GM18511 (cell line): ENCODE data around the gene CELA1.
A peak's percentile ranks its signal among the peaks of the same experiment; 100 is the strongest.

Experiments
- ATAC-seq: cut with Tn5 transposase; IDR thresholded peaks from one replicate; pipeline ENCODE4 v1.9.1; 2021; ENCODE audit warnings: mild to moderate bottlenecking, moderate library complexity; ENCODE audit not compliant: unreplicated experiment

Gene CELA1

DNA sequence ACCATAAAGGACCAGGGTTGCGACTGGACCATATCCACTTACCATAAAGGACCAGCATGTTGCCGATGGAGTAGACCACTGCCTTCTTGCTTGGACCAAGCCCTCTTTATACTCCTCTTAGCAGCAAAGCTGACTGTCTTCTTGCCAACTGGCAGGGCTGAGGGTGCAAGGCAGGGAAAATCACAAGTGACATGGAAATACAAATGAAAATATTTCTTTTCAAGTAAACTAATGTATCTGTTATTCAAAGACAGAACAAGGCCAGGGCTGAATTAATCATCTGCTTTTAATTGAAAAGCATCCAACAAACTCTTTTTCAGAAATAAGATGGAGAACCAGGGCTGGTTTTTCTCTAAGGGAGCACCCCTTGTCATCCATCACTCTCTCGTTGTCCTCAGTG, at the start of gene CELA1:
CELA1 (minus strand) TSS at position 99 of the 400 bp plus-strand sequence; CDS start at position 58, 41 bp downstream.
- ATAC-seq: no peak

DNA sequence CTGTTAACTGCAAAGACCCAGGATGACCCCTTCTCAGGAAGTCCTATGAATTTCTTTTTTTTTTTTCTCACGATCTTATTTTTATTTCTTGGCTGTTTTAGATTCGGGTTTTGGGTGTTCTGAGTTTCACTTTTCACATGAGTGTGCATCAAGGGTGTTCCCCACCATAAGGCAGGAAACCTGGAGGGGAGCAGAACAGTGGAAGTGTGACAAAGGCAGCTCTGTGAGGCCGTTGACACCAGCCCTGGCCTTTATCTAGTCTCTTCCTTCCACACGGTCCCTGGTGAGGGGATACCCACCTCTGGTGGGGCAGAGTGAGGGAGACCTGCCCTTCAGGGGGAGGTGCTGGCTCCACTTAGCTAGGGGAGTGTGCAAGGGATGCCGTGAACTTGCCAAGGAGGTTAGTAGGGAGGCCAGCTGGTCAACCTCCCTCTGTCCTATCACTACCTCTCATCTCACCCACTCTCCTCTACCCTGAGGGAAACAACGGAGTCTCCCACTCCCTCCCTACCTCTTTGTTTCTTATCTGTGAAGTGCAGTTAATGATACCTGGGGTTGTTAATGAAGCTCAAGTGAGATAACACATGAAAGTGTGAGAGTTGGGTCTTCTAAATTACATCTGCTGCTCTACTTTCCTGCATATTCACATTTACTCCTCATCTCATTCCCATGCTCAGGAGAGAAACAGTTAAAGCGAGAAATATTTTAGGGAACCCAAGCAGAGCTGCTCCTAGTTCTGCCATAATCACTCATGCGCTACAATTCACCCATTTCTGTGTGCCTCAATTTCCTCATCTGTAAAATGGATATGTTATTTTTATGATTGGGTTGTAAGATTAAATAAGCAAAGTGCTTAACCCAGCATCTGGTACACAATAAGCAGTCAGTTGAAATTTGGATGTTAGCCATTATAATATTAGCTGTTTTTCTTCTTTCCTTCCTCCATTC, 49.1 kb upstream of the CELA1 start:
- ATAC-seq: peak; percentile 59

DNA sequence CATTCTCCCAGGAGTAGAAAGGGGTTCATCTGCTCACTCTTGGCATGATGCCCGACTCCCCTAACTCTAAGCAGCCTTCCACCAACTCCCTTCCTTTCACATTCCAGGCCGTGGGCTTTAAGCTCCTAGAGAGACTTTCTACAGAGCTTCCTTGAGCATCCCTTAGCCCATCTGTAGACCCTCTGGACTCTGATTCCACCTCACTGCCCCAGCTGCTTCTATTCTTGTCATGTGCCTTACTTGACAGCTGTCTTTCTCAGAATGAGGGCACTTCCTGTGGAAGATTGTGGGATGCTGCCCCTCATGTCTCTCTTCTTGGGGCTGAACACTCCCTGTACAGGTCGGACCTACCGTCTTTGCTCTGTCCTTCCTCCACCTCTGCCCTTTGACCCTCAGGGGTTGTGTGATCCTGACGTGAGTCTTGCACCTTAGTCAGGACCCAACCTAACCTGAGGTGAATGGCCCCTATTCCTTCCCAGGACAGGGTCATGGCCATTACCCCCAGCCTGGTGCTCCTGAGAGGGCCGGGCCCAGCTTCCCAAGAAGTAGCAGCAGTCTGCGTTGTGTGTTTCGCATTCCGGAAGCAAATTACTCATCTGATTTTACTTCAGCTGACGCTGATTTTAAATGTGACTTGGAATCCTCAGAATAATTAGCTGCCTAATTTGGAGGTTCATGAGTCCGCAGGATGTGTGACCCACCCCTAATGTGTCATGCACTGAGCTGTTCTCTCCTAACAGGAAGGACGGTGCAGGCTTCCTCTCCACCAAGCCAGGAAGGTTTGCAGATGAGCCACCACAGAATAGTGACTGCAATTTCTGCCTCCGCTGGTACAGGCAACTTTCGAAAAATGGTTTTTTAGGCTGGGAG, 47.4 kb upstream of the CELA1 start:
- no peak for ATAC-seq

DNA sequence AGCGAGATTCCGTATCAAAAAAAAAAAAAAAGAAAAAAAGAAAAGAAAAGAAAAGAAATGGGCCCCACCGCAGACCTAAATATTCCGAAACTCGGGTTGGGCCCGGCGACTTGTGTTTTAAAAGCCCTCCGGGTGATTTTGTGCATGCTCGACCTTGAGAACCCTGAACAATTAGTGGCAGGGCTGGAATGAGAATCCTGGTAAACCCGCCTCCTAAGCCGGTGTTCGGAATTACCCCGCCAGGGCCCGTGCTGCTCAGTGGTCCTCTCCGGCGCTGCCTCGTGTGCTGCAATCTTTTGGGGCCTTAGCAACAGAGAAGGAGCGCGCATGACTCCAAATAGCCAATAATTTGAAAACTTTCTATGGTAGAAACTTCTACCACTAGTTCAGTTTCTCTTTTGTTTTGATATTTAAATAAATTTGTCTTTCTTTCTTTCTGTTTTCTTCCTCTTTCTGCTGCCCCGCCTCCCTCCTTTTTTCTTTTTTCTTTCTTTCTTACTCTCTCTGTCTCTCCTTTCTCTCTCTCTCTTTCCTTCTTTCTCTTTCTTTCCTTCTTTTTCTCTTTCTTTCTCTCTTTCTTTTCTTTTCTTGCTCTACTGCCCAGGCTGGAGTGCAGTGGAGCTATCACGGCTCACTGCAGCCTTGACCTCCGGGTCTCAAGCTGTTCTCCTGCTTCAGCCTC, 46.2 kb upstream of the CELA1 start:
- ATAC-seq: no peak

DNA sequence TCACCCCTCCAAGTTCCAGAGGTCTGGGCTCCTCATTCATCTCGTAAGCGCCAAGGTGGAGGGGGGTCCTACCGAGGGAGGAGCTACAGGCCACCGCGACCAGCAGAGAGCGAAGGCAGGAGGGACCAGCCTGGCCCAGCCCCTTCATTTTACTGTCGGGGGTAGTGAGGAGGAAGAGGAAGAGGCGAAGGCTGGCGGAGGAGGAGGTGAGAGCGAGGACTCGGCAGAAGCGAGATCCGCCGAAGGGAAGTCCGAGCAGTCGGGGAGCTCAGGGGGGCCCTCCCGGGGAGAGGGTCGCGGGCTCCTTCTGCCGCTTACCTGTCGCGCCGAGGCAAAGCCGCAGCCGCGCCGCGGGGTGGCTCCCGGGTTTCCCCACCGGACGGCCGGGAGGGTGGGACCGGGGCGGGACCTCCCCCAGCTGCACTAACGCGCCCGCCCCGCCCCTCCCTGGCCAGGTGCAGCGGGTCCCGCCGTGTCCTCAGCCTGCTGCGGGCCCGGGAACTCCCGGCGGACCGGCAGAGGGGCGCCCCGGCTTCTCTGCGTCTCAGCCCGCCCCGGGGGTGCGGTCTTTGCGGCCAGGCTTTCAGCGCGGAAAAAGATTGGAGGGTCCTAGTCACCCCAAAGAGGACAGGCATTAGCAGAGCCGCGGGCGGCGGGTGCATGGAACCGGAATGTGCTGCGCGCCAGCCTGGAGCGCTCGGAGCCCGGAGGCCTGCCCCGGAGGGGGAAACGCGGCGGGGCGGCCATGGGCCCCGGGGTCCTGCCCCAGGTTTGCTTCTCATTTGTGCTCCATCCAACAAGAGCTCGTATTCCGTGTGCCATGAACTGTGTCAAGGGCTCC, 45.0 kb upstream of the CELA1 start, which contains the start of gene GALNT6:
GALNT6 (minus strand) TSS at position 124 of the 841 bp plus-strand sequence. CDS start 11,625 bp downstream, outside the sequence.
- ATAC-seq: peak; percentile 57

DNA sequence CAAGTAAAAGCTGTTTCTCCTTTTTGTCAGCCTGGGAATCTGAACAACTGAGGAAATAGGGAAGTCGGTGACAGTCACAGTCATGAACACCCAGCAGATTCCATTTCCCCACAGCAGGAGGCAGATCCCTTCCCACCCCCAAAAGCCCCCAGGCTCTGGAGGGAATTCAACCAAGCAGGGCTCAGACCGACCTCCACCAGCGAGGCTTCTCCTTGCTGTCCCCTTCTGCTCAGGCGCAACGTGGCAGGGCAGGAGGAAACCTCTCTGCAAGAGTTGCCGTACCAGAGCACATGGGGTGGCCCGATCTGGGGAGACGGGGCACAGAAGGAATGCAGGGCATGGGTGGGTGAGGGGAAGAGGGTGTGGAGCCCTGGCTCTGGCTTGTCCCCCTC, 44.4 kb upstream of the CELA1 start:
- ATAC-seq: peak; percentile 32

DNA sequence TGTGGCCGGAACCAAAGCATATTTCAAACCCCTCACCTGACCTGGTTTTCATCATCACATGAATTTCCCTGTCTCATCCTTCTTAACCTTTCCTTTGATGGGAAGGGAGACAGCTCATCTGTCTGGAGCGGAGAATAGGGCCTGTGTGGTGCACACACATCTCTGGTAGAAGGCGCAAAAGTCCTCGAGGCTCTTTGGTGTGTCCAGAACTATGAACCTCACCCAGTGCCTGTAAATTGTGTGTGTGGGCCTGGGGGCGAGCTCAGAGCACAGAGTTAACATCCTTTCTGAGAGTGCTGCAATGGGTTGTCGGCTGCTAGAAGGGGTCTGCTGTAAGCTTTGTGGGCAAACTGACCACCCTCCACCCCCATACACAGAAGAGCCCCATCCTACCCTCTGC, 44.0 kb upstream of the CELA1 start:
- no peak for ATAC-seq

DNA sequence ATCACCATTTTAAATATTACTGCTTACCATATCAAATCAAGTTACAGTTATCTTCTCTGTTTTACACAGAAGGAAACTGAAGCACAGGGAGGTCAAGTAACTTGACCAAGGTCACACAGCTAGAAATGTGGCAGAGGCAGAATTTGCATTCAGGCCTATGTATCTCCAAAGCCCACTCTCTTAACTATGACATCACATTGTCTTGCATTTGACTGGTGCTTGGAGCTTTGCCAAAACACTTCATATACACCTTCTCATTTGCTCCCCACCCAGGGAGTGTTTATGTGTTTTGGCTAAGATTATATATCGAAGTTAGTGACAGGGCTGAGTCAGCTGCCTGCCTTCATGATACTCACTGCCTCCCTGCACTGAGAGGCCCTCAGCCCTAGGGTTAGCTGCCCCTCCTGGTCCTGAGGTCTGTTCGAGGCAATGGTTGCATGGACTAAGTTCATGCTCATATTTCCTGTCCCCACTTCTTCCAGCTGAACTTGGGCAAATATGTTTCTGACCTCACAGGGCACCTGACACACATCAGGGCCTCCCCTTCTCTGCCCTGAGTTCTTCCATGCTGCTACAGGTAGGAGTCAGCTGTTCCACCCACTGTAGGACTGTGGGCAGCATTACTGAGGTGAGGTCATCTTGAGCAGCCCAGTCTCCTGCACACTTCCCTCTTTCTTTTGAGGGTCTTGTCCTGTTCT, 43.0 kb upstream of the CELA1 start:
- ATAC-seq: no peak

DNA sequence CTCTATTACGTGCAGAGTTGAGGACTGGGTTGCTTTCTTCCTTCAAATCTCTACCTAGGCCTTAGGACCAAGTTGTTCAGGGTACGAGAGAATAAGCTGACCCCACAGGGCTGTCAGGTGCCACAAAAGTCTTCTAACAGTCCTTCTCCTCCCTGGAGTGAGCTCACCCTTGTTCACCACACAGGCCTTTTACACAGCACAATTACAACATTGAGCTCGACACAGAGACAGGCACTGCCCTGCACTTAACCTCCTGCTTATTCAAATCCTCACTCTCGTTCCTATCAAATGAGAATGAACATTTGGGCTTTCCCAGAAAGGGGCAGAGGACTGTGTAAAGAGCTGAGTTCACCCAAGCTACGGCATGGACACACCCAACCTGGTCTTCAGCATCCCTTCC, 42.4 kb upstream of the CELA1 start:
- ATAC-seq: no peak

DNA sequence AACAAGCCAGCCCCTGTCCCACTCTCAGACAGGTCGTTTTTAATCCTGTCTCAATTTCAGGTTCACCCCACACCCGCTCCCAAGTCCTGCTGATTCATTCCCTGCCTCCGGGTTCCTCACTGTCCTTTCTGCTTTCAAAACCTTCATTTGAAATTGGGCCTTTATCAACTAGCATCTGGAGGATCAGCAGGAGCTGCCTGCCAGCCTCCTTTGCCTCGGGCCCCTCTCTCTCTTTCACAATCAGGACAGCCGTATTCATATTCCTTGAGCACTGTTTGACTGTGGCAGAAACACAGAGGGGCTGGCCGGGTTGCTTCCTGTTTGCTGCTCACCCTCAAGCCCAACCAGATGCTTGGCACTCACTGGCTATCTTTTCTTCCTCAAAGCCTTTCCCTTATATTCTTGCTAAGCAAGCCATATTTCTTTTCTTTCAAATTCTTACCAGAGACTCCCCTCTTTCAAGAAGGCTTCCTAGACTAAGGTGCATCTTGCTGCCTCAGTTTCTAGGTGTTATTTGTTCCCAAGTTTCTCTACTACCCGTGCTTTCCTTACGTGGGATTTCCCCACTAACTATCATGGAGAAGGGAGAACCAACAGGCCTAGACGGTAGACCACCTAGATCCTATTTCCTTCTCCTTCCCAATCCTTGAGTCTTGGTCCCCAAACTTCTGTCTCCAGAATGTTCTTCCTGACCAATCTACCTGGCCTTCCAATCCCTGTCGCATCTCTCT, 41.8 kb upstream of the CELA1 start:
- ATAC-seq: no peak

DNA sequence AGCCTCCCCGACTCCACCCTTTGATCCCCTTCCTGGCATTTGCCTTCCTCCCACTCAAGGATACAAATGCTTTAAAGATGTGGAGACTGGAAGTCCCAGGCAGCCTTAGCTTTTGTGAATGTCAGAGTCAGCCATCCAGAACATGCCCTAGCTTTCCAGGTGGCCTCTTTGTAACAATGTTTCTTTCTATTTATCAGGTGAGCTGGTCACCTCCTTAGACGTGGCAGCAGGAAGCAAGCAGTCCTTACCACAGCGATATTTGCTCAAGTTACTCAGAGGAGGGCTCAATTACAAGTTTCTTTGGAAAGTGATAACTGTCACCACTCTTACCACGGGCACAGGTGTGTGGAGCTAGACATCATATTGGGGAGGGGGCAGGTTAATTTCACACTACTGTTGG, 39.9 kb upstream of the CELA1 start:
- ATAC-seq: no peak

DNA sequence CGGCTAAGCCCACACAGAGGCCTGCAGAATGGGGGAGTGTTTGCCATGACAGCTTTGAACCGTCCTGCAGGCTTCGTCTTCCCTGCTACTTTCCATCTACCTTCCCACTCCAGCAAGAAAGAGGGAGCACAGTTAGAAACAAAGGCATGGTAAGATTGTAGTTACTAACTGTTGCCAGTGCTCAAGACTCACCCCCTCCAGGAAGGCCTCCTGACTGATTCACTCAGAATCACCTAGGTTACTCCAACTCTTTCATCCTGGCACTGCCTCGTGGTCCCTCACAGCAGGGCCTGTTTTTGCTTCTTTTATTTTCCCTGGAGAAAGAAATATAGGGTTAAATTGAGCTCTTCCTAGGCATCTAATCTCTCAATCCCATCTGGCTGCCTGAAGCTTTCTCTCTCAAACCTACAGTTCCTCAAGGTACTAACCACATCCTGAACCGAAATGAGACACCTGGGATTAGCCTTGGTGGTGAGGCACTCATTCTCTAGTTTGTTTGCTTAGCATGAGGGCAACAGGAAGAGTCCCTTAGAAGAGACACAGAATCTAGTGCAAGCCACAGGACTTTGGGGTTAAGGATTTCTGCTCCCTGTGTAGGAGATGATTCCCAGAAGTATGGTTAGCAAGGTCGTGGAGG, 36.9 kb upstream of the CELA1 start:
- no peak for ATAC-seq

DNA sequence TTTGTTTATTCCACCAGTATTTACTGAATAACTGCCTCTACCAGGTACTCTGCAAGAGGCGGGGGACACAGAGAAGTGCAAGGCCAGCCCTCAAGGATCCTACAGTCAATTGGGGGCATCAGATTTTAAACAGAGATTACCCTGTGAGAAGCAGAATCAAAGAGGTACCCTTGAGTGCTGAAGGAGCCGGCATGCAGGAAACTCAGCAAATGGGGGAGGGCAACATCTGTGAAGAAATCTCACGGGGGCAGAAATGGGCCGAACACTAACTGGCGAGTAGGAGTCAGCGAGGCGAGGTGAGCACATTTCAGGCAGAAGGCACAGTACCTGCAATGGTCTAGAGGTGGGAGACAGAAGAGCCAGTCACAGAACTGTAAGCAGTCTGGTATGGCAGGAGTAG, 35.7 kb upstream of the CELA1 start:
- no peak for ATAC-seq

DNA sequence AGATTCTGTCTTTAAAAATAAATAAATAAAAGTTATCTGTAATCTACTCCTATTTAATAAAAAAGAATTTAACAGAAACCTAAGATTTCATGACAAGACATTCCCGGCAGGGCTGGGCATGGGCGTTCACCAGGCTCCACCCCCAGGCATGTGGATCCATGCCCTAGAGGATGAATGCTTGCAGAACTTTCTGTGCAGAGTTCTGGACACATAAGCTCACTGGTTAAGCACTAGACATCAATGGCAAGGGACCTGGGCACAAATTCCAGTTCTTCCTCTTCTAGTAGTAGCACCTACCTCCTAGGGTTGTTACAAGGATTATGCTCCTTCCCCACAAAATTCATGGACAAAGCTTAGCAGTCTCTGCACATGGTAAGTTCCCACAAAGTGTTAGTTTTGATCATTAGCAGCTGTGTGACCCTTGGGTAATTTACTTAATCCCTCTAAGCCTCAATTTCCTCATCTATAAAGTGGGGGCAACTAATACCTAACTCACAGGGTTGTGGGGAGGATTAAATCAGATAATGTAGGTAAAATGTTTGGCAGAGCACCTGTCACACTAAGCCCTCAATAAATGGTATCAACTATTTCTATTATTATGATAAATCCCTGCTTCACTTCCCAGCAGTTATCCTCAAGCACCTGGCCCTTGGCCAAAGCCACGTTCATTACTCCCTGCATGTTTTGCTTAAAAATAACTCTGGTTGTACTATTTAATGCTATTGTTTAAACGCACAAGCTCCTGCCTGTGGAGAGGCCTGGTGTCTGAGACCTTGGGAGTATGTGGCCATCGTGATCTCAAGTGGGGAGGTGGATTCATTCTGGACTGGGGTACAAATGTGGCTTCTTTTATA, 35.0 kb upstream of the CELA1 start:
- ATAC-seq: no peak

DNA sequence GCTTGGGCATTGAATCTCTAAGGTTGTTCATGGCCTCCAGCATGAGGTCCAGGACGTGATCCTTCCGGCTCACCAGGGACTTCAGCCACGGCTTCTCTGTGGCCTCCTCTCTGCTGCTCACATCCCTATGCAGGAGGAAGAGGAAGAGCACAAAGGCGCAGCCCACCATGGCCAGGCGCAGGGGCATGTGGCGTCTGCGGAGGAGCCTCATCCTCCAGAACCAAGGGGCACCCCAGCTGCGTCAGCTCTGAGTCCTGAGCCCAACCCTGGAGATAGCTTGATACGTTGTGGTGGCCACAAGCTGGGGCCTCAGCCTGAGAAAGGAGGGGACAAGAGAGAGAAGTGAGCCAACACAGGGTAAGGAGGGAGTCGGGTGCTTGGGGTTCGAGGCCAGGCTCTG, 33.1 kb upstream of the CELA1 start:
- no peak for ATAC-seq

DNA sequence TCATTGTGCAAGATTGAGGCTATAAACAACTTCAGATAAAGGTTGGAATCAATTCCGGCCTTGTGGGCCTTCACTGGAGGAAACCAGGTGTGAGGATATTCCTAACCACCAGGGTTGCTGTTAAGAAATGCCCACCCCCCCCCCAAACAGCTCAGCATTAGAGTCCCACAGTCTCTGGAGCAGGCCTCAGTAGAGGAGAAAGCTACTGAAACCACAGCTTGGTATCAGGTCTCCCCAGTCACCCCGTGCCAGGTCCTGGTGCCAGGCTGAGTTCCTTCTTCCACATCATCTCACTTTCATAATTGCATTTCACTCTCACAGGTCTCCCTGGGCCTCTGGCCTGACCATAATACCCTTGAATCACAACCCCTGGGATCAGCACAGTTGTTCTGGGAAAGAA, 32.3 kb upstream of the CELA1 start:
- no peak for ATAC-seq
